CD14-positive monocyte (primary cell): ENCODE results near the gene DAW1. TPM values are rescaled to one million over a fixed set of nuclear protein-coding genes. Genes with fewer than 3 reads are reported as not detected.

Experiments
- DNase-seq, 3 donors: peaks; one replicate each; pipeline ENCODE4 v3.0.0-alpha.2; 2011 to 2022
- H2AFZ ChIP-seq: 2 replicates; pipeline ENCODE4 v1.6.0; 2012; ENCODE audit warnings: mild to moderate bottlenecking, low read depth, low read length, inconsistent platforms; ENCODE audit not compliant: insufficient read depth, poor library complexity, severe bottlenecking
- H3K27ac ChIP-seq, 2 donors: 1 replicate in 1 of 2; 2 replicates in 1 of 2; pipeline ENCODE4 v1.5.1; 2012 to 2013; ENCODE audit warnings: low read length in 2 of 2, control low read depth in 1 of 2, inconsistent platforms in 1 of 2, low read depth in 1 of 2, mild to moderate bottlenecking in 1 of 2
- H3K27me3 ChIP-seq, 2 donors: one replicate each; pipeline versions ENCODE4 v1.6.0 to v1.6.1; 2011 to 2013; ENCODE audit warnings: low read length in 2 of 2; ENCODE audit not compliant: control insufficient read depth in 2 of 2, insufficient read depth in 2 of 2
- H3K36me3 ChIP-seq, 2 donors: replicated peaks in 1 of 2; 1 replicate in 1 of 2; 2 replicates in 1 of 2; pipeline versions ENCODE4 v1.5.1 to v1.6.1; 2012 to 2013; ENCODE audit warnings: low read length in 2 of 2, control low read depth in 1 of 2, inconsistent platforms in 1 of 2, mild to moderate bottlenecking in 1 of 2; ENCODE audit not compliant: insufficient read depth in 2 of 2, control insufficient read depth in 1 of 2
- H3K4me1 ChIP-seq, 2 donors: 1 replicate in 1 of 2; 2 replicates in 1 of 2; pipeline versions ENCODE4 v1.5.1 to v1.6.1; 2012 to 2013; ENCODE audit warnings: low read length in 2 of 2, control low read depth in 1 of 2, inconsistent platforms in 1 of 2, mild to moderate bottlenecking in 1 of 2, moderate library complexity in 1 of 2; ENCODE audit not compliant: insufficient read depth in 2 of 2, control insufficient read depth in 1 of 2
- H3K4me2 ChIP-seq: replicated peaks from 2 replicates; pipeline ENCODE3; 2012; ENCODE audit warnings: low read length, moderate library complexity, mild to moderate bottlenecking; ENCODE audit not compliant: poor library complexity, severe bottlenecking; ENCODE audit errors: extremely low read depth
- H3K4me3 ChIP-seq, 3 experiments: fragments of 200-600 bp in 1 of 3; sonication (generic) in 1 of 3; replicated peaks in 1 of 3; 1 replicate in 2 of 3; 2 replicates in 1 of 3; pipeline ENCODE4 v1.5.1; 2011 to 2013; ENCODE audit warnings: low read length in 3 of 3, mild to moderate bottlenecking in 3 of 3, control low read depth in 2 of 3, low read depth in 2 of 3, inconsistent platforms in 1 of 3, moderate library complexity in 1 of 3
- H3K79me2 ChIP-seq: 2 replicates; pipeline ENCODE4 v1.6.0; 2012; ENCODE audit warnings: mild to moderate bottlenecking, control low read depth, inconsistent platforms, low read length, moderate library complexity; ENCODE audit not compliant: insufficient read depth
- H3K9ac ChIP-seq: 2 replicates; pipeline ENCODE4 v1.6.0; 2017; ENCODE audit warnings: low read length, mild to moderate bottlenecking; ENCODE audit not compliant: insufficient read depth, poor library complexity, severe bottlenecking
- H3K9me3 ChIP-seq, 2 donors: replicated peaks in 1 of 2; 1 replicate in 1 of 2; 2 replicates in 1 of 2; pipeline versions ENCODE4 v1.5.1 to v1.6.1; 2012 to 2013; ENCODE audit warnings: low read length in 2 of 2, control low read depth in 1 of 2; ENCODE audit not compliant: control insufficient read depth in 1 of 2, insufficient read depth in 1 of 2
- H4K20me1 ChIP-seq: 2 replicates; pipeline ENCODE4 v1.6.0; 2012; ENCODE audit warnings: mild to moderate bottlenecking, low read length, control low read depth, moderate library complexity; ENCODE audit not compliant: insufficient read depth
- H3K27ac Mint-ChIP-seq, 7 donors: one replicate each; pipeline ENCODE4 v1.8.0; 2020; ENCODE audit warnings: mild to moderate bottlenecking in 7 of 7, mixed read lengths in 7 of 7, moderate library complexity in 6 of 7, inconsistent platforms in 2 of 7
- H3K27me3 Mint-ChIP-seq, 3 donors: one replicate each; pipeline ENCODE4 v1.8.0; 2021 to 2022; ENCODE audit warnings: low read depth in 3 of 3, mild to moderate bottlenecking in 3 of 3, mixed read lengths in 3 of 3, moderate library complexity in 3 of 3, inconsistent platforms in 1 of 3
- H3K36me3 Mint-ChIP-seq, 2 donors: one replicate each; pipeline ENCODE4 v1.8.0; 2020; ENCODE audit warnings: mixed read lengths in 2 of 2, inconsistent platforms in 1 of 2, mild to moderate bottlenecking in 1 of 2
- H3K4me1 Mint-ChIP-seq: one replicate; pipeline ENCODE4 v1.8.0; 2020; ENCODE audit warnings: mild to moderate bottlenecking, mixed read lengths
- H3K4me3 Mint-ChIP-seq, 2 donors: one replicate each; pipeline ENCODE4 v1.8.0; 2020; ENCODE audit warnings: mild to moderate bottlenecking in 2 of 2, mixed read lengths in 2 of 2, moderate library complexity in 1 of 2
- H3K9me3 Mint-ChIP-seq, 7 donors: one replicate each; pipeline ENCODE4 v1.8.0; 2020 to 2022; ENCODE audit warnings: mixed read lengths in 7 of 7, mild to moderate bottlenecking in 6 of 7, moderate library complexity in 6 of 7, inconsistent platforms in 2 of 7
- WGBS: methylation state at CpG from one replicate; pipeline ENCODE4 v1.1.5; 2013; ENCODE audit warnings: missing lambda C conversion rate; ENCODE audit not compliant: insufficient coverage; 5-methylcytosine and 5-hydroxymethylcytosine counted together
- intact Hi-C, 2 donors: fragments of 100-400 bp; cut with micrococcal nuclease; formaldehyde crosslinking; loops; one replicate each; pipeline versions ENCODE4 v1.15.0 to v1.15.1; 2023
- polyA plus RNA-seq, 3 donors: library from polyadenylated mRNA; depleted of rRNA in 1 of 3; unstranded in 2 of 3; stranded (reverse) in 1 of 3; fragments of 300-500 nt in 2 of 3; fragments of >200 nt in 1 of 3; fragmentation: Illumina TruSeq in 2 of 3; gene quantifications; 1 replicate in 2 of 3; 2 replicates in 1 of 3; pipeline ENCODE4 v1.2.3, GENCODE V29; 2012 to 2021
- TF ChIP-seq, protein P1 (sequence below): fragments of 200-600 bp; IDR thresholded peaks from one replicate; pipeline ENCODE4 v1.8.0; 2022; ENCODE audit warnings: antibody characterized with exemption, mild to moderate bottlenecking

Gene DAW1
- polyA plus RNA-seq, 3 donors = not detected

DNA sequence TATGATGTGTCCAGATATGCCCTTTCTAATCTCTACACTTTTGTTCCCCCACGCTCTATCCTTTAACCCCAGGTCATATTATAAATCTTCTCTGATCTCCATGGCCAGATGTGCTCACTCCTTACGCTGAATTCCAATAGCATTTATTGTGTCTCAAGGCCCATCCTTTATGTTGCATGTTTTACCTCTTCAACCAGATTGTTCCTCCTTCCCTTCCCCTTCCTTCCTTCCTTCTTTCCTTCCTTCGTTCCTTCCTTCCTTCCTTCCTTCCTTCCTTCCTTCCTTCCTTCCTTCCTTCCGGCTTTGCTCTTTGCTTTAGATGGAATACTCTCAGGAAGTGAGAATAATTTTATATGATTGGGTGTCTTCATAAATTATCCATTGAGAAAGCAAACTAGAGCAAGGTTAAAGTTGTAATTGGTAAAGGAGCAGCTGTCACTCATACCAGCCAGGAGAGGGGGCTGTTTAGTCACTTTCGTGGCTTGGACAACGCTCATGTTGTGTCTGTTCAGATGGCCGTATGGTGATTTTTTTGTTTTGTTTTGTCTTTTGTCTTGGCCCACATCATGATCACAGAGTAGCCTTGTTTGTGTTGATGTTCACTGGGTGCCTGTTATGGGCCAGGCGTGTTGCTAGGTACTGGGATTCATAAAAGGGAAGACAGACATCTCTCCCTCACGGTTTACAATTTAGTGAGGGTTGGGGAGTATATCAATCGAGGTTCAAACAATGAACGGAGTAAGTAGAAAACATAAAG is 68.0 kb downstream of the DAW1 start:
- Histone ChIP-seq H4K20me1 (no peaks in the 10 kb centered on the region), H3K36me3 (no peaks in the 10 kb centered on the region), H3K9ac (no peak overlapping the region), H2AFZ (no peak overlapping the region), H3K79me2 (no peaks in the 10 kb centered on the region), H3K27me3 (no peaks in the 10 kb centered on the region), H3K4me3 (no peak overlapping the region), H3K4me1 (no peaks in the 10 kb centered on the region), H3K27ac (no peak overlapping the region), H3K9me3 (no peaks in the 10 kb centered on the region), H3K4me2 (no peak overlapping the region)
- H3K36me3 Mint-ChIP-seq = no peaks in the 10 kb centered on the region
- no peak overlapping the region for H3K4me3 Mint-ChIP-seq
- 64% methylated on average over 6 of the region's 11 CpGs for WGBS
- TF ChIP-seq, protein P1, sequence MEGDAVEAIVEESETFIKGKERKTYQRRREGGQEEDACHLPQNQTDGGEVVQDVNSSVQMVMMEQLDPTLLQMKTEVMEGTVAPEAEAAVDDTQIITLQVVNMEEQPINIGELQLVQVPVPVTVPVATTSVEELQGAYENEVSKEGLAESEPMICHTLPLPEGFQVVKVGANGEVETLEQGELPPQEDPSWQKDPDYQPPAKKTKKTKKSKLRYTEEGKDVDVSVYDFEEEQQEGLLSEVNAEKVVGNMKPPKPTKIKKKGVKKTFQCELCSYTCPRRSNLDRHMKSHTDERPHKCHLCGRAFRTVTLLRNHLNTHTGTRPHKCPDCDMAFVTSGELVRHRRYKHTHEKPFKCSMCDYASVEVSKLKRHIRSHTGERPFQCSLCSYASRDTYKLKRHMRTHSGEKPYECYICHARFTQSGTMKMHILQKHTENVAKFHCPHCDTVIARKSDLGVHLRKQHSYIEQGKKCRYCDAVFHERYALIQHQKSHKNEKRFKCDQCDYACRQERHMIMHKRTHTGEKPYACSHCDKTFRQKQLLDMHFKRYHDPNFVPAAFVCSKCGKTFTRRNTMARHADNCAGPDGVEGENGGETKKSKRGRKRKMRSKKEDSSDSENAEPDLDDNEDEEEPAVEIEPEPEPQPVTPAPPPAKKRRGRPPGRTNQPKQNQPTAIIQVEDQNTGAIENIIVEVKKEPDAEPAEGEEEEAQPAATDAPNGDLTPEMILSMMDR = peak; percentile 11
- no peak overlapping the region for H3K27ac Mint-ChIP-seq
- H3K4me1 Mint-ChIP-seq = no peaks in the 10 kb centered on the region
- no peak for DNase-seq
- peaks cover 2 to 5% (median 4%) of the 10 kb centered on the region in 3 donors for H3K27me3 Mint-ChIP-seq
- intact Hi-C loops = no loop called here
- H3K9me3 Mint-ChIP-seq = peaks cover 0 to 2% (median 1%) of the 10 kb centered on the region in 7 donors

DNA sequence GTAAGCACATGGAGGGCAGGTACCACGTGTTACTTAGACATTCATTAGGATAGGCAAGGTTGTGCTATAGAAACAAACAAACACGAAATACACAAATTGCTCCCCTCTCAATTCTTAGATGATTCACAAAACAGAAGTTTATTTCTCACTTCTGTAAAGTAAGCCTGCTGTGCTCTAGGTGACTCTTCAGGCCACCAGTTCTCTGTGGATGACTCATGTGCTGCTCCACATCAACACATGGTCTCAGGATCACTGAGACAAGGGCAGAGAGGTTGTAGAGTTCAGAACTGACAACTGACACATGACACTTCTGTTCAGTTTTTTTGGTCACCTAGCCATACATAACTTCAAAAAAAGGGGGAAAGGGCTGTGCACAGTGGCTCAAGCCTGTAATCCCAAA is 70.6 kb downstream of the DAW1 start:
- no peak overlapping the region for H3K9ac ChIP-seq
- Mint-ChIP-seq H3K27me3 (peaks cover 0 to 5% (median 4%) of the 10 kb centered on the region in 3 donors), H3K27ac (no peak overlapping the region), H3K9me3 (peaks cover 0 to 8% (median 7%) of the 10 kb centered on the region in 7 donors), H3K36me3 (no peaks in the 10 kb centered on the region), H3K4me1 (no peaks in the 10 kb centered on the region), H3K4me3 (no peak overlapping the region)
- no peak overlapping the region for H3K4me3 ChIP-seq
- no peaks in the 10 kb centered on the region for H3K4me1 ChIP-seq
- WGBS = no CpG with 5 or more reads among the region's 2 CpGs
- no peak for DNase-seq
- no peaks in the 10 kb centered on the region for H3K36me3 ChIP-seq
- no peak overlapping the region for H2AFZ ChIP-seq
- H3K27ac ChIP-seq = no peak overlapping the region
- H3K79me2 ChIP-seq = no peaks in the 10 kb centered on the region
- H4K20me1 ChIP-seq = no peaks in the 10 kb centered on the region
- intact Hi-C loops = no loop called here
- no peak overlapping the region for H3K4me2 ChIP-seq
- H3K9me3 ChIP-seq = peaks cover 0 to 10% of the 10 kb centered on the region in 2 donors
- no peaks in the 10 kb centered on the region for H3K27me3 ChIP-seq
- TF ChIP-seq, protein P1 = no peak
